DND-41 (cell line): ENCODE measurements around the gene MED14.

Source experiments
- ATAC-seq: fragments of 200-7000 bp; cut with Tn5 transposase; 3 replicates; pipeline ENCODE4 v1.9.1; 2021; ENCODE audit warnings: low read depth; ENCODE audit not compliant: insufficient read depth
- DNase-seq: peaks from one replicate; pipeline ENCODE4 v3.0.0-alpha.2; 2020
- H2AFZ ChIP-seq: 2 replicates; pipeline ENCODE4 v1.6.0; 2012; ENCODE audit warnings: low read depth, low read length
- H3K27ac ChIP-seq: 2 replicates; pipeline ENCODE4 v1.5.1; 2012; ENCODE audit warnings: low read length, inconsistent platforms
- H3K27me3 ChIP-seq: fragments of 200-600 bp; sonication (generic); 2 replicates; pipeline ENCODE4 v1.6.0; 2012; ENCODE audit warnings: low read length, mild to moderate bottlenecking, inconsistent platforms; ENCODE audit not compliant: insufficient read depth, poor library complexity
- H3K36me3 ChIP-seq: 2 replicates; pipeline ENCODE4 v1.5.1; 2012; ENCODE audit warnings: low read length, inconsistent platforms; ENCODE audit not compliant: insufficient read depth
- H3K4me1 ChIP-seq: 2 replicates; pipeline ENCODE4 v1.5.1; 2012; ENCODE audit warnings: mild to moderate bottlenecking, low read length; ENCODE audit not compliant: insufficient read depth
- H3K4me2 ChIP-seq: 2 replicates; pipeline ENCODE4 v1.6.0; 2012; ENCODE audit warnings: mild to moderate bottlenecking, moderate library complexity, low read length, inconsistent platforms; ENCODE audit not compliant: insufficient read depth
- H3K4me3 ChIP-seq, 2 experiments: fragments of 200-600 bp in 1 of 2; shearing (Covaris generic) in 1 of 2; 2 replicates each; pipeline ENCODE4 v1.5.1; 2012 to 2016; ENCODE audit warnings: inconsistent platforms in 2 of 2, low read length in 2 of 2, mild to moderate bottlenecking in 2 of 2, low read depth in 1 of 2, moderate library complexity in 1 of 2
- H3K79me2 ChIP-seq: 2 replicates; pipeline ENCODE4 v1.6.0; 2012; ENCODE audit warnings: low read length, inconsistent platforms; ENCODE audit not compliant: insufficient read depth
- H3K9ac ChIP-seq: 2 replicates; pipeline ENCODE4 v1.6.0; 2012; ENCODE audit warnings: low read depth, mild to moderate bottlenecking, inconsistent platforms, low read length, moderate library complexity
- H3K9me3 ChIP-seq: 2 replicates; pipeline ENCODE4 v1.5.1; 2012; ENCODE audit warnings: low read length, moderate library complexity, mild to moderate bottlenecking, inconsistent platforms; ENCODE audit not compliant: insufficient read depth, severe bottlenecking
- H4K20me1 ChIP-seq: 2 replicates; pipeline ENCODE4 v1.6.0; 2012; ENCODE audit warnings: low read length; ENCODE audit not compliant: insufficient read depth
- EZH2 ChIP-seq: IDR thresholded peaks from 3 replicates; pipeline ENCODE4 v1.6.1; 2012; ENCODE audit warnings: borderline replicate concordance, low read depth, mild to moderate bottlenecking, moderate library complexity, low read length, inconsistent platforms; ENCODE audit not compliant: severe bottlenecking
- TF ChIP-seq, protein P1 (sequence below): IDR thresholded peaks from 2 replicates; pipeline ENCODE4 v1.5.1; 2012; ENCODE audit warnings: borderline replicate concordance, low read length, moderate library complexity, mild to moderate bottlenecking; ENCODE audit not compliant: poor library complexity, severe bottlenecking; ENCODE audit errors: extremely low read depth

Gene MED14

GRCh38 chrX:40612511-40612910 lies 122.8 kb downstream of the MED14 start:
- no peak overlapping the region for H3K27ac ChIP-seq

DNA sequence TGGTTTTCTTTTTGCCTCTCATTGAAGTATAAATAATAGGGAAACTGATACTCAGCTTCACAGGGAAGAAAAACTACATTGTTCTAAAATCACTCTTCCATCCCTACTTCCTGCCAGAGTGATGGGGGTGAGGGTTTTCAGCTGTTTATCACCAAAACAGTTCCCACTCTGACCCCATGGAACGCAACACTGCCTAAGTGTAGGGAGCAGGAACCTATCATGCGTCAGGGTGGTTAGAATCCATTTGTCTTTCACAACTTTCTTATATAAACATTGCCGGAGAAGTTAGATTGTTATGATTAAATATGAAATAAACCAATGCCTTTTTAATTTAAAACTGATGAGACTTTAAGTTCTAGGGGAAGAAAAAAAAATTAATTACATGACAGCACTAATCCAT lies 128.0 kb downstream of the MED14 start:
- H3K9ac ChIP-seq: no peak overlapping the region
- H3K9me3 ChIP-seq: no peaks in the 10 kb centered on the region
- no peaks in the 10 kb centered on the region for H3K79me2 ChIP-seq
- H3K27me3 ChIP-seq: no peaks in the 10 kb centered on the region
- no peak for DNase-seq
- no peak overlapping the region for H3K4me2 ChIP-seq
- H3K36me3 ChIP-seq: no peaks in the 10 kb centered on the region; the same call in 1 of the 2 replicates
- H3K27ac ChIP-seq: no peak overlapping the region
- no peaks in the 10 kb centered on the region for H4K20me1 ChIP-seq
- TF ChIP-seq, protein P1, sequence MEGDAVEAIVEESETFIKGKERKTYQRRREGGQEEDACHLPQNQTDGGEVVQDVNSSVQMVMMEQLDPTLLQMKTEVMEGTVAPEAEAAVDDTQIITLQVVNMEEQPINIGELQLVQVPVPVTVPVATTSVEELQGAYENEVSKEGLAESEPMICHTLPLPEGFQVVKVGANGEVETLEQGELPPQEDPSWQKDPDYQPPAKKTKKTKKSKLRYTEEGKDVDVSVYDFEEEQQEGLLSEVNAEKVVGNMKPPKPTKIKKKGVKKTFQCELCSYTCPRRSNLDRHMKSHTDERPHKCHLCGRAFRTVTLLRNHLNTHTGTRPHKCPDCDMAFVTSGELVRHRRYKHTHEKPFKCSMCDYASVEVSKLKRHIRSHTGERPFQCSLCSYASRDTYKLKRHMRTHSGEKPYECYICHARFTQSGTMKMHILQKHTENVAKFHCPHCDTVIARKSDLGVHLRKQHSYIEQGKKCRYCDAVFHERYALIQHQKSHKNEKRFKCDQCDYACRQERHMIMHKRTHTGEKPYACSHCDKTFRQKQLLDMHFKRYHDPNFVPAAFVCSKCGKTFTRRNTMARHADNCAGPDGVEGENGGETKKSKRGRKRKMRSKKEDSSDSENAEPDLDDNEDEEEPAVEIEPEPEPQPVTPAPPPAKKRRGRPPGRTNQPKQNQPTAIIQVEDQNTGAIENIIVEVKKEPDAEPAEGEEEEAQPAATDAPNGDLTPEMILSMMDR: no peak
- no peak for TF ChIP-seq EZH2
- no peak for ATAC-seq
- H3K4me3 ChIP-seq: no peak overlapping the region
- no peak overlapping the region for H2AFZ ChIP-seq
- H3K4me1 ChIP-seq: no peaks in the 10 kb centered on the region

More at GRCh38 chrX:40612511-40612910, 122.8 kb downstream of the MED14 start:
- H3K4me2 ChIP-seq: no peak overlapping the region
- no peak overlapping the region for H3K9ac ChIP-seq
- no peak for TF ChIP-seq EZH2
- TF ChIP-seq, protein P1: no peak
- no peak for ATAC-seq
- H3K4me3 ChIP-seq: no peak overlapping the region
- no peak for DNase-seq
- H3K36me3 ChIP-seq: no peaks in the 10 kb centered on the region
- H3K27me3 ChIP-seq: no peaks in the 10 kb centered on the region
- H3K79me2 ChIP-seq: no peaks in the 10 kb centered on the region
- H3K9me3 ChIP-seq: no peaks in the 10 kb centered on the region
- H4K20me1 ChIP-seq: no peaks in the 10 kb centered on the region
- no peak overlapping the region for H2AFZ ChIP-seq
- no peaks in the 10 kb centered on the region for H3K4me1 ChIP-seq

- H3K9me3 ChIP-seq: no peaks in the 10 kb centered on the region
- H4K20me1 ChIP-seq: no peaks in the 10 kb centered on the region
- H3K4me1 ChIP-seq: no peaks in the 10 kb centered on the region
- no peak overlapping the region for H3K27ac ChIP-seq
- DNase-seq (no peak), ATAC-seq (no peak)
- no peak overlapping the region for H2AFZ ChIP-seq
- H3K27me3 ChIP-seq: no peaks in the 10 kb centered on the region
- no peak for TF ChIP-seq EZH2
- TF ChIP-seq, protein P1: no peak
- H3K4me3 ChIP-seq: no peak overlapping the region
- no peaks in the 10 kb centered on the region for H3K79me2 ChIP-seq
- H3K4me2 ChIP-seq: no peak overlapping the region
- no peak overlapping the region for H3K9ac ChIP-seq
- peaks cover 26% of the 10 kb centered on the region for H3K36me3 ChIP-seq
Measured at GRCh38 chrX:40603446-40603845, 131.9 kb downstream of the MED14 start.
